Stomach (tissue), 9 donors: ENCODE results near the gene TNNT1. TPM values are rescaled to one million over a fixed set of nuclear protein-coding genes. Genes with fewer than 3 reads are reported as not detected.

ENCODE experiments used
- DNase-seq, 2 donors: peaks; one replicate each; pipeline versions ENCODE4 v3.0.0 to v3.0.0-alpha.2; 2013 to 2019
- H3K27ac ChIP-seq, 5 donors: fragments of 200-600 bp in 4 of 5; sonication (generic) in 4 of 5; one replicate each; pipeline ENCODE4 v1.5.1; 2013 to 2019; ENCODE audit warnings: mild to moderate bottlenecking in 1 of 5, moderate library complexity in 1 of 5
- H3K27me3 ChIP-seq, 3 donors: fragments of 200-600 bp; sonication (generic); one replicate each; pipeline ENCODE4 v1.5.1; 2017 to 2019; ENCODE audit warnings: mixed run types in 1 of 3
- H3K36me3 ChIP-seq, 4 donors: fragments of 200-600 bp; sonication (generic); 1 replicate in 3 of 4; 2 replicates in 1 of 4; pipeline ENCODE4 v1.5.1; 2016 to 2019
- H3K4me1 ChIP-seq, 4 donors: fragments of 200-600 bp; sonication (generic); one replicate each; pipeline ENCODE4 v1.5.1; 2016 to 2019
- H3K4me3 ChIP-seq, 4 donors: fragments of 200-600 bp; sonication (generic) in 3 of 4; one replicate each; pipeline ENCODE4 v1.5.1; 2016 to 2019; ENCODE audit warnings: mild to moderate bottlenecking in 1 of 4
- H3K9me3 ChIP-seq, 4 donors: fragments of 200-600 bp; sonication (generic); one replicate each; pipeline ENCODE4 v1.5.1; 2016 to 2019
- EP300 ChIP-seq: sonication (generic); formaldehyde crosslinking; IDR thresholded peaks from one replicate; pipeline ENCODE4 v1.6.1; 2017; ENCODE audit warnings: antibody characterized with exemption
- POLR2A ChIP-seq, 4 donors: fragments of 450-650 bp; IDR thresholded peaks; one replicate each; pipeline ENCODE4 v1.6.1; 2016; ENCODE audit warnings: antibody characterized with exemption in 4 of 4, control low read depth in 2 of 4, mild to moderate bottlenecking in 1 of 4, moderate library complexity in 1 of 4
- POLR2AphosphoS5 ChIP-seq, 3 donors: sonication (generic); formaldehyde crosslinking; IDR thresholded peaks; one replicate each; pipeline ENCODE4 v1.6.1; 2016; ENCODE audit warnings: antibody characterized with exemption in 3 of 3
- whole genome bisulfite sequencing, 5 donors: extraction: QIAGEN DNeasy Blood & Tissue Kit in 3 of 5; methylation state at CpG; one replicate each; pipeline versions ENCODE4 v1.1.5 to v1.1.7; 2013 to 2018; 5-methylcytosine and 5-hydroxymethylcytosine counted together
- intact Hi-C: fragments of 100-400 bp; cut with DNase I; formaldehyde crosslinking; loops from one replicate; pipeline ENCODE4 v1.15.1; 2023; ENCODE audit warnings: low total_unique reads
- polyA plus RNA-seq, 3 donors: library from polyadenylated mRNA; stranded (reverse); fragments of 200-250 nt; gene quantifications; one replicate each; pipeline ENCODE4 v1.2.3, GENCODE V29; 2013
- total RNA-seq, 5 donors: library from RNA; depleted of rRNA; stranded (reverse); fragments of >200 nt; gene quantifications; one replicate each; pipeline versions ENCODE4 v1.1.0 to v1.2.3, GENCODE V29; 2014 to 2016
- TF ChIP-seq, protein P1 (sequence below), 7 experiments: fragments of 450-650 bp in 4 of 7; fragments of 200-600 bp in 3 of 7; sonication (generic) in 3 of 7; IDR thresholded peaks; one replicate each; pipeline ENCODE4 v1.5.1; 2016 to 2019; ENCODE audit warnings: antibody characterized with exemption in 7 of 7, control low read depth in 2 of 7, mild to moderate bottlenecking in 1 of 7
- donor health status: healthy with polysubstance abuse.
- donor health status: Bipolar disorder and iron deficiency.
- donor health status: healthy.

Gene TNNT1
- total and polyA plus RNA-seq, 8 donors, result 0.87 to 19.6 (median 3.9) TPM; not detected in 4

DNA sequence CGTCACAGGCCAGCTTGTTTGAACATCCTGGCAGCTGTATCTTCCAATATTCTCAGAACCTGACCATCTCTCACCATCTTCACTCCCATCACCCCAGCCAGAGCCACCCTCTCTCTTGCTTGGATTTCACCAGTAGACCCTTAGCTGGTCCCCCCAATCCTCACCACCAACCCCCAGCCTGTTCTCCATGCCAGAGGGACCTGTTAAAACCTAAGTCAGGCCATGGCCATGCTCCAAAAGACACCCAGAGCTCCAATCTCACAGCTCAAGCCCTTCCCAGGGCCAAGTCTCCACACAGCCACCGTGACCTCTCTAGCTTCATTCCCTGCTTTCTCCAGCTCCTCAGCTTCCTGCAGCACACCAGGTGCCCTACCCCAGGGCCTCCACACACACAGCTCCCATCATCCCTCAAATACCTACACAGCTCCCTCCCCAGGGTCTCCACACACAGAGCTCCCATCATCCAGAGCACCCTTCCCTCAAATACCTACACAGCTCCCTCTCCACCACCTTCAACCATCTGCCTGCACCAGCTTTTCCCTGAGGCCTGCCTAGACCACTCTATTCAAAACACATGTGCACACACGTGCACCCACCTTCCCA is 59.6 kb downstream of the TNNT1 start:
- intact Hi-C loops, result no loop called here
- no peak for DNase-seq
- Histone ChIP-seq H3K4me1 (peaks cover 24 to 39% (median 31%) of the 10 kb centered on the region in 4 donors), H3K36me3 (peaks cover 31 to 60% (median 43%) of the 10 kb centered on the region in 4 donors), H3K27ac (no peak overlapping the region), H3K27me3 (peaks cover 0 to 31% (median 15%) of the 10 kb centered on the region in 3 donors), H3K9me3 (no peaks in the 10 kb centered on the region), H3K4me3 (no peak overlapping the region)
- WGBS, 5 donors, result 74 to 90% (median 85%) methylated on average over 2 to 3 of the region's 3 CpGs
- TF ChIP-seq, protein P1, sequence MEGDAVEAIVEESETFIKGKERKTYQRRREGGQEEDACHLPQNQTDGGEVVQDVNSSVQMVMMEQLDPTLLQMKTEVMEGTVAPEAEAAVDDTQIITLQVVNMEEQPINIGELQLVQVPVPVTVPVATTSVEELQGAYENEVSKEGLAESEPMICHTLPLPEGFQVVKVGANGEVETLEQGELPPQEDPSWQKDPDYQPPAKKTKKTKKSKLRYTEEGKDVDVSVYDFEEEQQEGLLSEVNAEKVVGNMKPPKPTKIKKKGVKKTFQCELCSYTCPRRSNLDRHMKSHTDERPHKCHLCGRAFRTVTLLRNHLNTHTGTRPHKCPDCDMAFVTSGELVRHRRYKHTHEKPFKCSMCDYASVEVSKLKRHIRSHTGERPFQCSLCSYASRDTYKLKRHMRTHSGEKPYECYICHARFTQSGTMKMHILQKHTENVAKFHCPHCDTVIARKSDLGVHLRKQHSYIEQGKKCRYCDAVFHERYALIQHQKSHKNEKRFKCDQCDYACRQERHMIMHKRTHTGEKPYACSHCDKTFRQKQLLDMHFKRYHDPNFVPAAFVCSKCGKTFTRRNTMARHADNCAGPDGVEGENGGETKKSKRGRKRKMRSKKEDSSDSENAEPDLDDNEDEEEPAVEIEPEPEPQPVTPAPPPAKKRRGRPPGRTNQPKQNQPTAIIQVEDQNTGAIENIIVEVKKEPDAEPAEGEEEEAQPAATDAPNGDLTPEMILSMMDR (IDR thresholded peaks at IDR 0.05), result no peak
- TF ChIP-seq EP300 (no peak), POLR2A (IDR thresholded peaks at IDR 0.05) (no peak), POLR2AphosphoS5 (IDR thresholded peaks at IDR 0.05) (no peak)

DNA sequence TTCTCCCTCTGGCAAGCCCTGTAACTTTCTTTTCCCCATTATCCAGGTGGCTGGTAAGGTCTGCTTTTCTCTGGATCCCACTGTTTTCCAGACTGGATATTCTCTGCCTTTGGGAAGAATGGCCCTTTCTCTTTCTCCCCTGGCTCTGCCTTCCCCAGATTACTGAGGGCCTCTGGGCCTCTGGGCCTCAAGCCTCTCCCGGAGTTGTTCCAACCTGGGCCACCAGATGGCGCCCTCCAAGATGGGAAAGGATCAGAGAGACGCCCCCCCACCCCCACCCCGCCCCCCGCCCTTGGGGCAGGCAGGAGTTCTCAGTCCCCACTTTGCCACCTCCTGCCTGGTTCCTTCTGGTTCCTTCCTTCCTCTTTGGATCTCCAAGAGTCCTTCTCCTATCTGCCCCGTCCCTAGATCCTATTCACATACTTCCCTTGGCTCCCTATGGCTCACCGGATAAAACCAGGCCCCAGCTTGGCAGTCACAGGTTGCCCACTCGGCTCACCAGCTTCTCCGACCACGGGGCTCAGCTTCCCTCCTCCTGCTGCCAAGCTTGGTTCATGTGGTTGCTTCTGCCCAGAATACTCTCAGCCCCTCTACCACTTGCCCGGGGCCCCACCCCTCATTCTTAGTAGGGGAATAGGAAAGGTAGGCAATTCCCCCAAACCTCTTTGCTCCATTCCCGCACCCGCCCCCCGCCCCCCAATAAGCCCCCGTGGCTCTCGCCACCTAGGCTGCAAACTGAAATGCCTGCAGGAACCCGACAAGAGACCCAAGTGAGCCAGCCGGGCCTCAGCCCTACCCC is 60.3 kb downstream of the TNNT1 start:
- Histone ChIP-seq H3K9me3 (no peaks in the 10 kb centered on the region), H3K4me1 (peaks cover 24 to 39% (median 31%) of the 10 kb centered on the region in 4 donors), H3K4me3 (no peak overlapping the region), H3K27me3 (peaks cover under 1 to 38% (median 15%) of the 10 kb centered on the region in 3 donors), H3K36me3 (peaks cover 27 to 63% (median 39%) of the 10 kb centered on the region in 4 donors), H3K27ac (peak overlapping the region in 4 of 5 donors; percentile 7 to 60 (median 41))
- peak; percentile 81 to 86 for DNase-seq
- intact Hi-C loops, result no loop called here
- 42 to 56% (median 50%) methylated on average over 15 to 18 of the region's 18 CpGs for WGBS, 5 donors
- TF ChIP-seq, protein P1 (IDR thresholded peaks at IDR 0.05), result peak in 4 of 7 experiments; percentile 28 to 92 (median 88)
- no peak for TF ChIP-seq POLR2A (IDR thresholded peaks at IDR 0.05)

DNA sequence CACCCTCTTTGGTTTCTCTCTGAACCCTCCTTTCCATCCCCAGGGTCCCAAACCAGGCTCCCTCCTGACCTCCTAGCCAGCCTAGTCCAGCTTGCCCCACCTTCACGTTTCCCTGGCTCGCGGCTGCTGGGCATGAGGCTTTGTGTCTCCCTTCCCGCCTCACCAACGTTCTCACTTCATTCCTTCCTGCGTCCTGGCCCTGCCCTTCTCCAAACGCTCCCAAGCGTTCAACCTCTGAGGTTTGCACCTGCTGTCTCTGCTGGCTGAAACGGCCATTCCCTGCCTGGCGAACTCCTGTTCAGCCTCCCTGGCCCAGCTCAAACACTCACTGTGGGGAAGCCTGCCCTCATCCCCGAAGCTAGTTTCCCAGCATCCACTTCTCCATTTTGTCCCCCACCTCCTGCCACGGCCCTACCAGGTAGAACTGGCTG is 61.0 kb downstream of the TNNT1 start:
- Histone ChIP-seq H3K27ac (peak overlapping the region; percentile 0 to 60 (median 29)), H3K36me3 (peaks cover 26 to 67% (median 41%) of the 10 kb centered on the region in 4 donors), H3K27me3 (peaks cover 5 to 45% (median 22%) of the 10 kb centered on the region in 3 donors), H3K4me3 (peak overlapping the region in 3 of 4 donors; percentile 41 to 51 (median 47)), H3K9me3 (no peaks in the 10 kb centered on the region), H3K4me1 (peaks cover 24 to 45% (median 32%) of the 10 kb centered on the region in 4 donors)
- intact Hi-C loops, result no loop called here
- WGBS, 5 donors, result 53 to 69% (median 59%) methylated on average over 12 of the region's 12 CpGs
- DNase-seq, result peak in 1 of 2 donors; percentile 24
- TF ChIP-seq, protein P1 (IDR thresholded peaks at IDR 0.05), result no peak
- TF ChIP-seq POLR2AphosphoS5 (IDR thresholded peaks at IDR 0.05) (no peak), POLR2A (IDR thresholded peaks at IDR 0.05) (no peak), EP300 (no peak)

DNA sequence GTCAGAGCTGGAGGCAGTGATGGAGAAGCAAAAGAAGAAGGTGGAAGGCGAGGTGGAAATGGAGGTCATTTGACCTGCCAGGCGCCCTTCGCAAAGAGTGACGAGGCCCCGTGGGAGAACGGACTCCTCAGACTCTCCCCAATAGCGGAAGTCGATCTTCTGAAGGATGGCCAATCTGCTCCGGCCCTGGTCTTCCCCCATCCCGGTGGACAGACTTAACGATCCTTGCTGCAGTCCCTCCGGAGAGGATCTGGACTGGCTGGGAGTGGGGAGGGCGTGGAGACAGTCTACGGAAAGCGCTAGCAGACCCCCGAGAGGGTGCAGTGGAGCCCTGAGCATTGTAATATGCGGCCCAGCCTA is 61.5 kb downstream of the TNNT1 start:
- TF ChIP-seq POLR2A (IDR thresholded peaks at IDR 0.05) (no peak), EP300 (no peak), POLR2AphosphoS5 (IDR thresholded peaks at IDR 0.05) (no peak)
- TF ChIP-seq, protein P1 (IDR thresholded peaks at IDR 0.05), result no peak
- Histone ChIP-seq H3K27me3 (peaks cover 8 to 50% (median 27%) of the 10 kb centered on the region in 3 donors), H3K27ac (peak overlapping the region in 2 of 5 donors; percentile 14 to 60), H3K4me3 (peak overlapping the region; percentile 41 to 51 (median 44)), H3K9me3 (no peaks in the 10 kb centered on the region), H3K36me3 (peaks cover 21 to 62% (median 36%) of the 10 kb centered on the region in 4 donors), H3K4me1 (peaks cover 24 to 47% (median 34%) of the 10 kb centered on the region in 4 donors)
- WGBS, 5 donors, result 42 to 75% (median 63%) methylated on average over 17 of the region's 17 CpGs
- intact Hi-C loops, result no loop called here
- DNase-seq, result peak in 1 of 2 donors; percentile 55
